PC-9 (cell line): ENCODE results near the gene ANKFN1. TPM values are rescaled to one million over a fixed set of nuclear protein-coding genes. Genes with fewer than 3 reads are reported as not detected.

Source experiments
- BruUV-seq: library from RNA; stranded (reverse); fragments of 400-500 nt; replicated peaks from 2 replicates; lab custom pipeline; 2021; lab: Mats Ljungman, UMichigan
- CTCF ChIA-PET: fragments of 300-600 bp; sonication (Branson Sonifier 250); formaldehyde crosslinking; loops from one replicate; lab custom pipeline; 2022; ENCODE audit warnings: antibody characterized with exemption; lab: Charles Lee
- POLR2A ChIA-PET: fragments of 300-600 bp; sonication (Branson Sonifier 250); formaldehyde crosslinking; loops from one replicate; lab custom pipeline; 2022; ENCODE audit warnings: antibody characterized with exemption; ENCODE audit not compliant: unreplicated experiment; lab: Charles Lee
- DNase-seq, 2 experiments: peaks; one replicate each; pipeline versions ENCODE4 v3.0.0 to v3.0.0-alpha.2; 2015 to 2022; ENCODE audit warnings: mixed read lengths in 1 of 2
- H2AFZ ChIP-seq: fragments of 200-600 bp; sonication (generic); 2 replicates; pipeline ENCODE4 v1.8.1; 2017; ENCODE audit warnings: antibody characterized with exemption
- H3F3A ChIP-seq: fragments of 200-600 bp; sonication (generic); 2 replicates; pipeline ENCODE4 v1.8.1; 2017; ENCODE audit warnings: antibody characterized with exemption, mild to moderate bottlenecking, low read depth; ENCODE audit not compliant: insufficient read depth
- H3K27ac ChIP-seq: fragments of 200-600 bp; sonication (generic); 2 replicates; pipeline ENCODE4 v1.6.1; 2016; ENCODE audit warnings: mixed run types
- H3K27me3 ChIP-seq: fragments of 200-600 bp; sonication (generic); 2 replicates; pipeline ENCODE4 v1.6.1; 2016; ENCODE audit warnings: low read depth, mixed run types; ENCODE audit not compliant: insufficient read depth
- H3K36me3 ChIP-seq: fragments of 200-600 bp; sonication (generic); 2 replicates; pipeline ENCODE4 v1.6.1; 2016; ENCODE audit warnings: low read depth, mixed run types
- H3K4me1 ChIP-seq: fragments of 200-600 bp; sonication (generic); replicated peaks from 2 replicates; pipeline ENCODE4 v1.6.1; 2016; ENCODE audit warnings: mixed run types; ENCODE audit not compliant: insufficient read depth
- H3K4me2 ChIP-seq: fragments of 200-600 bp; sonication (generic); 2 replicates; pipeline ENCODE4 v1.6.1; 2017; ENCODE audit warnings: mixed run types
- H3K4me3 ChIP-seq: fragments of 200-600 bp; sonication (generic); 2 replicates; pipeline ENCODE4 v1.6.1; 2016; ENCODE audit warnings: mixed run types
- H3K79me2 ChIP-seq: fragments of 200-600 bp; sonication (generic); 2 replicates; pipeline ENCODE4 v1.6.1; 2017; ENCODE audit warnings: low read depth, mixed run types
- H3K9me2 ChIP-seq: fragments of 200-600 bp; sonication (generic); 2 replicates; pipeline ENCODE4 v1.8.1; 2017; ENCODE audit warnings: mild to moderate bottlenecking; ENCODE audit not compliant: insufficient read depth
- H3K9me3 ChIP-seq: fragments of 200-600 bp; sonication (generic); 2 replicates; pipeline ENCODE4 v1.8.1; 2016; ENCODE audit warnings: low read depth; ENCODE audit not compliant: insufficient read depth
- H4K20me1 ChIP-seq: fragments of 200-600 bp; sonication (generic); 2 replicates; pipeline ENCODE4 v1.8.1; 2017; ENCODE audit not compliant: insufficient read depth
- CTCF ChIP-seq: fragments of 200-600 bp; sonication (generic); conservative IDR thresholded peaks from 2 replicates; pipeline ENCODE4 v1.6.1; 2017; ENCODE audit warnings: mixed run types, antibody characterized with exemption, mild to moderate bottlenecking, moderate library complexity
- EZH2 ChIP-seq: fragments of 200-600 bp; sonication (generic); IDR thresholded peaks from 2 replicates; pipeline ENCODE4 v1.8.0; 2017; ENCODE audit warnings: antibody characterized with exemption, low read depth
- intact Hi-C: fragments of 100-400 bp; cut with micrococcal nuclease; formaldehyde crosslinking; loops from one replicate; pipeline ENCODE4 v1.10.0; 2022; ENCODE audit not compliant: unreplicated experiment
- total RNA-seq: library from RNA; stranded (reverse); gene quantifications from 2 replicates; pipeline ENCODE4 v1.2.3, GENCODE V29; 2021

Gene ANKFN1
- total RNA-seq, 1 experiment from 2014 or later: not detected

- no peak overlapping the region for H3K27ac ChIP-seq
- no peak overlapping the region for H2AFZ ChIP-seq
- ChIA-PET CTCF (no interaction called here), POLR2A (no interaction called here)
- intact Hi-C loops: no loop called here
- no peaks in the 10 kb centered on the region for H3K79me2 ChIP-seq
- H3K4me2 ChIP-seq: no peak overlapping the region
- no peaks in the 10 kb centered on the region for H4K20me1 ChIP-seq
- TF ChIP-seq CTCF (no peak), EZH2 (no peak)
- H3K9me3 ChIP-seq: no peaks in the 10 kb centered on the region
- H3K27me3 ChIP-seq: no peaks in the 10 kb centered on the region
- no TSS peak for BruUV-seq
- H3K9me2 ChIP-seq: no peaks in the 10 kb centered on the region; the same call in 1 of the 2 replicates
- H3K36me3 ChIP-seq: no peaks in the 10 kb centered on the region
- no peak for DNase-seq
- H3K4me3 ChIP-seq: no peak overlapping the region
- H3F3A ChIP-seq: no peaks in the 10 kb centered on the region
- H3K4me1 ChIP-seq: no peaks in the 10 kb centered on the region
These were observed 43.4 kb upstream of the ANKFN1 start for GRCh38 chr17:56109836-56110235.

GRCh38 chr17:56110463-56111135 lies 42.7 kb upstream of the ANKFN1 start:
- POLR2A ChIA-PET: no interaction called here
- Histone ChIP-seq H3K9me2 (no peaks in the 10 kb centered on the region; the same call in 1 of the 2 replicates), H3K4me1 (no peaks in the 10 kb centered on the region), H4K20me1 (no peaks in the 10 kb centered on the region), H2AFZ (no peak overlapping the region), H3K27me3 (no peaks in the 10 kb centered on the region), H3F3A (no peaks in the 10 kb centered on the region), H3K27ac (no peak overlapping the region), H3K4me2 (no peak overlapping the region), H3K36me3 (no peaks in the 10 kb centered on the region), H3K9me3 (no peaks in the 10 kb centered on the region), H3K79me2 (no peaks in the 10 kb centered on the region), H3K4me3 (no peak overlapping the region)
- no TSS peak for BruUV-seq
- TF ChIP-seq CTCF (no peak), EZH2 (no peak)
- peak in 1 of 2 experiments; percentile 38 for DNase-seq
- intact Hi-C loops: no loop called here
- CTCF ChIA-PET: no interaction called here

GRCh38 chr17:56111706-56112485 lies 41.4 kb upstream of the ANKFN1 start:
- H3K27ac ChIP-seq: no peak overlapping the region
- H3K4me2 ChIP-seq: no peak overlapping the region
- no peaks in the 10 kb centered on the region for H3K36me3 ChIP-seq
- TF ChIP-seq EZH2 (no peak), CTCF (no peak)
- ChIA-PET POLR2A (no interaction called here), CTCF (no interaction called here)
- H3K79me2 ChIP-seq: no peaks in the 10 kb centered on the region
- H4K20me1 ChIP-seq: no peaks in the 10 kb centered on the region
- intact Hi-C loops: no loop called here
- H3K4me1 ChIP-seq: no peaks in the 10 kb centered on the region
- H3F3A ChIP-seq: no peaks in the 10 kb centered on the region
- no TSS peak for BruUV-seq
- no peak overlapping the region for H2AFZ ChIP-seq
- H3K27me3 ChIP-seq: no peaks in the 10 kb centered on the region
- H3K4me3 ChIP-seq: no peak overlapping the region
- no peaks in the 10 kb centered on the region for H3K9me3 ChIP-seq
- no peak for DNase-seq
- no peaks in the 10 kb centered on the region; the same call in 1 of the 2 replicates for H3K9me2 ChIP-seq
